Right cardiac atrium (tissue), 5 donors: Measurements from ENCODE around the gene UPK3A. TPM values are rescaled to one million over a fixed set of nuclear protein-coding genes. Genes with fewer than 3 reads are reported as not detected.
A peak's percentile ranks its signal among the peaks of the same experiment; 100 is the strongest.

Source experiments
- ATAC-seq, 2 donors: fragments of 200-7000 bp; cut with Tn5 transposase; one replicate each; pipeline versions ENCODE4 v1.8.0 to v1.9.1; 2020; ENCODE audit warnings: moderate library complexity in 2 of 2, mild to moderate bottlenecking in 1 of 2
- DNase-seq, 3 donors: peaks; one replicate each; pipeline ENCODE4 v3.0.0-alpha.2; 2020
- H3K27ac ChIP-seq: one replicate; pipeline ENCODE4 v1.5.1; 2013; ENCODE audit warnings: mild to moderate bottlenecking, low read length, control low read depth, moderate library complexity
- H3K27me3 ChIP-seq: one replicate; pipeline ENCODE4 v1.6.1; 2013; ENCODE audit not compliant: control insufficient read depth, insufficient read depth
- H3K4me1 ChIP-seq: one replicate; pipeline ENCODE4 v1.6.1; 2013; ENCODE audit warnings: low read length; ENCODE audit not compliant: control insufficient read depth, insufficient read depth
- H3K4me3 ChIP-seq: one replicate; pipeline ENCODE4 v1.5.1; 2013; ENCODE audit warnings: low read length, control low read depth
- H3K9me3 ChIP-seq: one replicate; pipeline ENCODE4 v1.6.1; 2013; ENCODE audit warnings: low read length; ENCODE audit not compliant: control insufficient read depth
- WGBS: extraction: QIAGEN DNeasy Blood & Tissue Kit; methylation state at CpG from one replicate; pipeline ENCODE4 v1.1.7; 2013; 5-methylcytosine and 5-hydroxymethylcytosine counted together
- intact Hi-C, 4 donors: fragments of 100-400 bp; cut with DNase I; formaldehyde crosslinking; loops; one replicate each; pipeline versions ENCODE4 v1.11.0 to v1.14.0; 2022 to 2023
- polyA plus RNA-seq: library from polyadenylated mRNA; stranded (reverse); fragments of 200-250 nt; gene quantifications from one replicate; pipeline ENCODE4 v1.2.3, GENCODE V29; 2013
- total RNA-seq, 4 donors: library from RNA; stranded (reverse); fragmentation: NEBNext Ultra II Directional; extraction: Animal tissue kit (Norgen Biotek cat#: 25700); gene quantifications; one replicate each; pipeline ENCODE4 v1.2.1, GENCODE V29; 2021
- donor health status: healthy with polysubstance abuse.
- donor health status: DM: no; HTN: yes; CAD: no.
- donor health status: DM: no; HTN: no; CAD: no.
- donor health status: DM: no; HTN: yes; CAD: no; lungs with severe emphysema.
- donor health status: DM: yes; HTN: yes; CAD: no.

UPK3A gene
- total and polyA plus RNA-seq, 5 donors = not detected

DNA sequence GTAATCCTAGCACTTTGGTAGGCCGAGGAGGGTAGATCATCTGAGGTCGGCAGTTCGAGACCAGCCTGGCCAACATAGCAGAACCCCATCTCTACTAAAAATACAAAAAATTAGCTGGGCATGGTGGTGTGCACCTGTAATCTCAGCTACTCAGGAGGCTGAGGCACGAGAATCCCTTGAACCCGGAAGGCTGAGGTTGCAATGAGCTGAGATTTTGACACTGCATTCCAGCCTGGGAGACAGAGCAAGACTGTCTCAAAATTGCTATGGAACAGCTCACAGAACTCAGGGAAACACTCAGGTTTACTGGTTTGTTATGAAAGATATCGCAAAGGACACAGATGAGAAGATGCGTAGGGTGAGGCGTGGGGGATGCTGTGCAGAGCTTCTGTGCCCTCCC, 27.7 kb downstream of the UPK3A start:
- H3K4me3 ChIP-seq = no peak overlapping the region
- H3K27ac ChIP-seq = no peak overlapping the region
- H3K4me1 ChIP-seq = peaks cover 15% of the 10 kb centered on the region
- DNase-seq (no peak), ATAC-seq (no peak)
- WGBS = 88% methylated on average over 8 of the region's 8 CpGs
- intact Hi-C loops = no loop called here
- no peaks in the 10 kb centered on the region for H3K9me3 ChIP-seq
- H3K27me3 ChIP-seq = no peaks in the 10 kb centered on the region

DNA sequence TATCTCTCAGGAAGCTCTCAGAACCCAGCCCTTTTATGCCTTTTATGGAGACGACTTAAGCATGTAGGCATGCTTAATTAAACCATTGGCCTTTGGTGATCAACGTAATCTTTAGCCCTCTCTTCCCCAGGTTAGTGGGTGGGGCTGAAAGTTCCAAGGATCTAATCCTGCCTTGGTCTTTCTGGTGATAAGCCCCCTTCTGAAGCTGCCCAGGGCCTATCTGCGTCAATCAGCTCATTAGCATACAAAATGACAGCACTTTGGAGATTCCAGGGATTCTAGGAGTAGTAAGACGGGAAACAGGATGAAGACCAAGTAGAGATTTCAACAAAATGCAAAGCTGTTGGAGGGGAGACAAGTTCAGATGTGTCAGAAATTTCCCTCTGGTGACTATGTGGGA, 28.1 kb downstream of the UPK3A start:
- DNase-seq (no peak), ATAC-seq (no peak)
- no peaks in the 10 kb centered on the region for H3K27me3 ChIP-seq
- H3K27ac ChIP-seq = no peak overlapping the region
- no peaks in the 10 kb centered on the region for H3K9me3 ChIP-seq
- H3K4me3 ChIP-seq = no peak overlapping the region
- intact Hi-C loops = no loop called here
- peaks cover 17% of the 10 kb centered on the region for H3K4me1 ChIP-seq
- whole genome bisulfite sequencing = 68% methylated on average over 4 of the region's 4 CpGs

- peak in 1 of 2 donors; percentile 6 for ATAC-seq
- intact Hi-C loops = no loop called here
- peak in 2 of 3 donors; percentile 56 to 73 for DNase-seq
- Histone ChIP-seq H3K9me3 (no peaks in the 10 kb centered on the region), H3K4me3 (no peak overlapping the region), H3K27me3 (no peaks in the 10 kb centered on the region), H3K27ac (peak overlapping the region; percentile 14), H3K4me1 (peaks cover 19% of the 10 kb centered on the region)
- WGBS = 36% methylated on average over 8 of the region's 8 CpGs
These were observed 29.4 kb downstream of the UPK3A start for GRCh38 chr22:45314054-45314721.

GRCh38 chr22:45314786-45315185, 30.0 kb downstream of the UPK3A start:
- H3K27ac ChIP-seq = no peak overlapping the region
- intact Hi-C loops = no loop called here
- WGBS = 87% methylated on average over 6 of the region's 6 CpGs

GRCh38 chr22:45316796-45317526, 32.2 kb downstream of the UPK3A start:
- Histone ChIP-seq H3K27ac (peak overlapping the region; percentile 48), H3K27me3 (no peaks in the 10 kb centered on the region), H3K4me1 (peaks cover 15% of the 10 kb centered on the region), H3K9me3 (no peaks in the 10 kb centered on the region), H3K4me3 (no peak overlapping the region)
- WGBS = 70% methylated on average over 9 of the region's 9 CpGs
- DNase-seq (peak in 2 of 3 donors; percentile 64), ATAC-seq (no peak)
- intact Hi-C loops = no loop called here

More at GRCh38 chr22:45314786-45315185, 30.0 kb downstream of the UPK3A start:
- H3K4me1 ChIP-seq = peaks cover 19% of the 10 kb centered on the region
- no peaks in the 10 kb centered on the region for H3K27me3 ChIP-seq
- H3K9me3 ChIP-seq = no peaks in the 10 kb centered on the region
- ATAC-seq = no peak
- peak in 1 of 3 donors; percentile 1 for DNase-seq
- H3K4me3 ChIP-seq = no peak overlapping the region

DNA sequence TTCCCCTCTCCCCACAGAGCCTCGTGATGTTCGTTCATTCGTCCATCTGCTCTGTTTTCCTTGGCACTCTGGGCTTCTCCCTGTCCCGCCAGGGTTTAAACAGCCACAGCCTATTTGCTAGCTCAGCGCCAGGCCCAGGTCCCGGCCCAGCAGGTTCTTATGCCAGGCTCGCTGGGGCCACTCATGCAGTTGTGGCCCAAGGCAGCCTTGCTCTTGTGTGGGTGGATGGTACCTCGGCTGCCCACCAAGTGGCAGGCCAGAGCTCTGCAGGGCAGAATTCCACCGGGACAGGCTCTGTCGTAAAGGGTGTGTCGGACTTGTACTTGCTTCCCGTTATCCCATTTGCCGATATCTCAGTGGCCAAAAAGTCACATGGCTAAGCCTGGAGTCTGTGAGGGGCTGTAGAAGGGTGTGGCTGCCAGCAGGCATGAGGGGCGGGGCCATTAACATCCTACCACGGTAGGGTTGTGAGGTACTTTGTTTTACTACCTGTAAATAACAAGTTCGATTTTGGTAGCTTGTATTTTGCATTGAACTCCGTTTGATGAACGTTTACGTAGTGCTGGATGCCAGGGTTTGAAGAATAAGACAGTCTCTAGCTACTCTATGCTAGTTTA, 32.9 kb downstream of the UPK3A start:
- Histone ChIP-seq H3K27me3 (no peaks in the 10 kb centered on the region), H3K27ac (peak overlapping the region; percentile 68), H3K9me3 (no peaks in the 10 kb centered on the region), H3K4me1 (peaks cover 15% of the 10 kb centered on the region), H3K4me3 (no peak overlapping the region)
- DNase-seq = peak; percentile 78 to 90 (median 86)
- WGBS = 33% methylated on average over 19 of the region's 19 CpGs
- intact Hi-C loops = no loop called here
- ATAC-seq = peak; percentile 84 to 88

GRCh38 chr22:45318168-45318557, 33.4 kb downstream of the UPK3A start:
- Histone ChIP-seq H3K9me3 (no peaks in the 10 kb centered on the region), H3K4me3 (no peak overlapping the region), H3K27me3 (no peaks in the 10 kb centered on the region), H3K27ac (peak overlapping the region; percentile 68), H3K4me1 (peaks cover 15% of the 10 kb centered on the region)
- ATAC-seq = peak; percentile 58 to 66
- WGBS = 5% methylated on average over 8 of the region's 8 CpGs
- intact Hi-C loops = no loop called here
- peak; percentile 88 to 94 (median 88) for DNase-seq

- Histone ChIP-seq H3K27me3 (no peaks in the 10 kb centered on the region), H3K9me3 (no peaks in the 10 kb centered on the region), H3K4me1 (peaks cover 15% of the 10 kb centered on the region), H3K4me3 (no peak overlapping the region), H3K27ac (peak overlapping the region; percentile 72)
- DNase-seq (peak in 2 of 3 donors; percentile 2 to 54), ATAC-seq (no peak)
- 46% methylated on average over 12 of the region's 12 CpGs for WGBS
- intact Hi-C loops = no loop called here
These were observed 34.0 kb downstream of the UPK3A start for GRCh38 chr22:45318558-45319323.

DNA sequence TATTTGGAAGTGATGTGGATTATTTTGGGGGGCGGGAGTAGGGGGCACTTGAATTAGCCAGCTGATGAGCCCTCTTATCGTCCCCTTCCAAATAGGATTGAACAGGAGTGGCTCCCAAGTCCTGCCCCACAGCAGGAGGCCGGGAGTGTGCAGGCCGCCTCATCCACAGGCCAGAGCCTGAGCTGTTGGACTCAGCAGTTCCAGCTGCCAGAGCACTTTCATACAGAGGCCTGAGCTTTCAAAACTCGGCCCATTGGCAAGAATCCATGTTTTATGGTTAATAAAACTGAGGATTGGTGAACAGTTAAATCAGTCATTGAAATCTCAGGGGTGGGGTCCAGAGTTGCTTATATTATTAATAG, 34.6 kb downstream of the UPK3A start:
- Histone ChIP-seq H3K4me1 (peaks cover 11% of the 10 kb centered on the region), H3K9me3 (no peaks in the 10 kb centered on the region), H3K27me3 (no peaks in the 10 kb centered on the region), H3K4me3 (no peak overlapping the region), H3K27ac (peak overlapping the region; percentile 32)
- intact Hi-C loops = no loop called here
- DNase-seq (peak; percentile 63 to 85 (median 79)), ATAC-seq (peak; percentile 42 to 60)
- 43% methylated on average over 5 of the region's 5 CpGs for WGBS

GRCh38 chr22:45320357-45320976, 35.7 kb downstream of the UPK3A start:
- 83% methylated on average over 9 of the region's 9 CpGs for WGBS
- H3K27me3 ChIP-seq = no peaks in the 10 kb centered on the region
- H3K27ac ChIP-seq = no peak overlapping the region
- peaks cover 13% of the 10 kb centered on the region for H3K4me1 ChIP-seq
- intact Hi-C loops = no loop called here
- ATAC-seq (peak in 1 of 2 donors; percentile 7), DNase-seq (peak; percentile 29 to 60 (median 46))
- no peak overlapping the region for H3K4me3 ChIP-seq
- H3K9me3 ChIP-seq = no peaks in the 10 kb centered on the region
